Subcutaneous abdominal adipose tissue (tissue), 5 donors: ENCODE measurements around the gene CD86.

Source experiments
- H3K27ac ChIP-seq: one replicate; pipeline ENCODE4 v1.7.0; 2013; ENCODE audit warnings: low read depth, mild to moderate bottlenecking, inconsistent platforms, low read length, moderate library complexity
- H3K27me3 ChIP-seq, 5 donors: one replicate each; pipeline ENCODE4 v1.7.0; 2013; ENCODE audit warnings: low read length in 5 of 5, inconsistent platforms in 1 of 5; ENCODE audit not compliant: control insufficient read depth in 5 of 5, insufficient read depth in 4 of 5
- H3K36me3 ChIP-seq, 5 donors: one replicate each; pipeline ENCODE4 v1.7.0; 2013; ENCODE audit warnings: low read length in 5 of 5; ENCODE audit not compliant: control insufficient read depth in 5 of 5, insufficient read depth in 5 of 5
- H3K4me1 ChIP-seq, 5 donors: one replicate each; pipeline ENCODE4 v1.7.0; 2013; ENCODE audit warnings: low read length in 5 of 5, mild to moderate bottlenecking in 3 of 5, moderate library complexity in 1 of 5; ENCODE audit not compliant: control insufficient read depth in 5 of 5, insufficient read depth in 5 of 5
- H3K4me3 ChIP-seq, 5 donors: one replicate each; pipeline ENCODE4 v1.7.0; 2013; ENCODE audit warnings: low read length in 5 of 5, low read depth in 1 of 5
- H3K9ac ChIP-seq, 5 donors: one replicate each; pipeline ENCODE4 v1.7.0; 2013; ENCODE audit warnings: low read length in 5 of 5, mild to moderate bottlenecking in 4 of 5, moderate library complexity in 3 of 5
- H3K9me3 ChIP-seq, 5 donors: one replicate each; pipeline ENCODE4 v1.7.0; 2013; ENCODE audit warnings: low read length in 5 of 5; ENCODE audit not compliant: control insufficient read depth in 5 of 5
- donor health status: healthy.
- donor health status: healthy.
- donor health status: healthy.
- donor health status: healthy.
- donor health status: healthy.

Gene CD86

DNA sequence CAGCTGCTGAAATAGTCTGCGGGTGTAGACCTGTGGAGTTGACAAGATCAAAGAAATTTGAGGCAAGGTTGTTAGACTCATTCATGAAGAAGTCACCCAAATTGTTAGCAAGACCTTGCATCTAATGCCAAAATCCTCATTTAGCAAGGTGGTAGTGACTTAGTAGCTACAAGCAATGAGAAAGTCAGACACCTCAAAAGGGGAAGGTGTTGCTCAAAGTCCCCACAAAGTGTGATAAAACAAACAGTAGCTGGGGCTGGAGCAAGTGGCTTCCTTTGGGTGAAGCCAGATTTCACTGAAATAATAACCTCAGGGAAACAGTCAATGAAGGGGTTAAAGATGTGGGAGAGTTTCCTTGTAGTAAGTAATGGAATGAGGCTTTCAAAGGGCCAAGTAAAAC is 44.9 kb downstream of the CD86 start:
- H3K9ac ChIP-seq: no peak overlapping the region
- no peak overlapping the region for H3K27ac ChIP-seq
- H3K4me1 ChIP-seq: no peaks in the 10 kb centered on the region
- no peak overlapping the region for H3K4me3 ChIP-seq
- no peaks in the 10 kb centered on the region for H3K9me3 ChIP-seq
- H3K36me3 ChIP-seq: no peaks in the 10 kb centered on the region
- no peaks in the 10 kb centered on the region for H3K27me3 ChIP-seq

DNA sequence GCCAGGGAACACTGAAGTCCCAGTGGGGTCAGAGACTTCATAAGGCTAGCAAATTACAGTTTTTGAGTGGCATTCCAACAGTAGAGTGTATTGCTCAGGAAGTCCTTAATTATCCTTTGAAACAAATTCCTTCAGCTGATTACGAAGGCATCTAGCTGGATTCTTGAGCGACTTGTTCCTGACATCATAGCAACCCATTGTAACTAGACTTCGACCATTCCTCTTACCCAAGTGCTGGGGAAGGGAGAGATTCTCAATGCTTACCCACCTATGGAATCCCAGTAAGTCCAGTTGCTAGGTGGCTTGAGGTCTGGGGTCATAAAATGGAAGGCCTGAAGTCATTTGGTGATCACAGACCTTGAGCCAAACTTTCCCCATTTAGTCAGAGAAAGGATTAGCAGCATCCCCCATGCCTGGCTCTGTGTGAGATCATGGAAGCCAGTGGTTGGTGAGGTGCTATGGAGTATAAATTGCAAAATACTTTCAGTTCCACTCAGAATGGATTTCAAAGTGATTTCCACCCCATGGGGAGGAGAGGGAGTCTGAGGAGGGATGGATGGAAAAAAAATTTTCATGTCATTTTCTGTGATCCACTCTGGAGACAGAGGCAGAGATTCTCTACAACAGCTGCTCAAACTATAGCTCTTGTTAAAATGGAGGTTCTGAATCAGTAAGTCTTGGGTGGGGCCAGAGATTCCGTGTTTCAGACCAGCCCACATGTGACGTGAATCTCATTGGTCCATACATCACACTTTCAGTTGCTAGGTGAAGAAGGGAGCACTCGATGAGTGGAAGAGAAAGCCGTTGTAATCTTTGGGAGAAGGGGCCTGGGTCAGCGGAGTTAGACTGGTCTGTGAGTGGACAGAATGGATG is 45.7 kb downstream of the CD86 start:
- Histone ChIP-seq H3K9me3 (no peaks in the 10 kb centered on the region), H3K27ac (no peak overlapping the region), H3K27me3 (no peaks in the 10 kb centered on the region), H3K9ac (no peak overlapping the region), H3K4me1 (peaks cover 0 to 6% (median 0%) of the 10 kb centered on the region in 5 donors), H3K4me3 (no peak overlapping the region), H3K36me3 (no peaks in the 10 kb centered on the region)

DNA sequence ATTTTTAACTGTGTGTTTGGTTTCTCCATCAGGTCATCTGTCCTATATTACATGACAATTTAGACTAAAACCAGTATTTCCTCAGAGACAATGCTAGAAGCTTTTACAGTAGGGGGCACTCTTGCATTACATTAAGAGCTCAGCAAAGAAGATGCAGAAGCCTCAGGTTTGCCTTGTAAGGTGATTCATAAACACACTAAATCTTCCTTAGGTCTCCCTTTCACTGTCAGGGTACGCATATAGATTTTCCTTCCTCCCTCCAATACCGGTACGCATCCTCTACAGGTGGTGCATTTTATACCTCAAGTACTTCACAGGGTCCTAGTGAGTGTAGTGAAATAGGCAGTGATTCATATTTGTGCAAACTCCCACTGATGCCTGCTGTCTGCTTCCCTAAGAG is 46.5 kb downstream of the CD86 start:
- Histone ChIP-seq H3K27ac (no peak overlapping the region), H3K4me1 (peaks cover 0 to 6% (median 0%) of the 10 kb centered on the region in 5 donors), H3K9ac (no peak overlapping the region)

DNA sequence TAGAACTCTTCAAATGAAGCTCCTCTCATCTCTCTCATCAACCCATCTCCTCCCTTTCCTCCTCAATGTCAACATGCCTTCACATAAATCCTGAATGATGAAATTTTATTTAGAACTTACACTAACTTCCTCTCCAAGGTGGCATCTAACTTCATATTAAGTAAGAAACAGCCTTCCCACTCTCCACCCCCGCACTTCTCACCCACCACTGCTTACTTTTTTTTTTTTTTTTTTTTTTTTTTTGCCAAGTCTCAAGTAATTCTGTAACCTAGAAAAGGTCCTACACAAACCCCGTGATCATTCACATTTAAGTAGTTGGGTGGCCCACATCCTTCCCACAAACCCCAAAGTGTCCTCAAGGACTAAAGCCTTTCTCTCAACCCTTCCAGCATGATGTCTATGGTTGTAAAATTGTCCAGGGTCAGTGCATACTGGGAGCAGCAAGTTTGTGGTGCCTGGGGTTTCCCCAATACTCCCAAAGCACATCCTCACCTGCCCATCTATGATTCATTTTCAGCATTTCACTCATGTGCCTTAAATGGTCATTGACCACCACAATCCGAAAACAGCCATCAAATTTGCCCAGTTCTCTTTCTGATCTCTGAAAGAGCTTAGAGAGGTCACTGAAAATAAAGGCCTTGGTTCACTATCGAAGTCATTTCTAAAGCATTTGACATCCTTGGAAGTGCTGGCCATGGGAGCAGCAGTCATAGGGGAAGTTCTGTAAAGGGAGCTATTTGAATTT is 47.2 kb downstream of the CD86 start:
- H3K4me1 ChIP-seq: peaks cover 0 to 6% (median 0%) of the 10 kb centered on the region in 5 donors
- H3K4me3 ChIP-seq: no peak overlapping the region
- no peaks in the 10 kb centered on the region for H3K27me3 ChIP-seq
- H3K9me3 ChIP-seq: no peaks in the 10 kb centered on the region
- H3K9ac ChIP-seq: no peak overlapping the region
- H3K36me3 ChIP-seq: peaks cover 0 to 4% (median 0%) of the 10 kb centered on the region in 5 donors
- H3K27ac ChIP-seq: no peak overlapping the region

More for the DNA sequence above, 46.5 kb downstream of the CD86 start:
- Histone ChIP-seq H3K27me3 (no peaks in the 10 kb centered on the region), H3K4me3 (no peak overlapping the region), H3K9me3 (no peaks in the 10 kb centered on the region), H3K36me3 (peaks cover 0 to 2% (median 0%) of the 10 kb centered on the region in 5 donors)

DNA sequence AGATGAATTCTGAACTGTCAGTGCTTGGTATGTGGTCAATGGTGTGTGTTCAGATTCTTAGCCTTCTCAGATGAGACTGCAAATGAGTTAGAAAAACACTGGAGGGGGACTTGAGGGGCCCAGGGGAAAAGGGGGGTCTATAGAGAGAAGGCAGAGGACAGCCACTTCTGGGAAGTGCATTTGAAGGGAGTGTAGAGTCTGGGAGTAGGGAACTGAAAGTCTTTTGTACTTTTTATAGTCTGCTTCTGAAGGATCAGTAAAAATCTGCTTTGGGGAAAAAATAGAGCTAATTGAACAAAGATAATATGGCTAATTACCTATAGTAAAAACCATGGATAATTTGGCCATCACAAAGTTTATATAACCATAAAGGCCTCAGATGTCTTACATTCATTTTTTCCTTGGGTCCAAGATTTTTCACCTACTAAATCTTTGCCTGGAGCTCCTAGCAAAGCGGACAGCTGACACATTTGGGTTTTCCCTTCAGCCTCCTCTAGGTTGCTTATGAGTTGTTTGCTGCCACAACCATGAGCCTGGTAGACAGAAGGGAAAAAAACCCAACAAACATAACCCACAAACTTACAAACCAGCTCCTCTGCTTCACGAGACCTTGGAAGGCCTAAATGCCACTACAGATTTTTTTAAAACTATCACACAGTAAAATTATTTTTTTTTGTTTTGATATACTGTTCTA is 48.8 kb downstream of the CD86 start:
- no peak overlapping the region for H3K4me3 ChIP-seq
- no peaks in the 10 kb centered on the region for H3K27me3 ChIP-seq
- H3K36me3 ChIP-seq: peaks cover 0 to 12% (median 0%) of the 10 kb centered on the region in 5 donors
- H3K27ac ChIP-seq: no peak overlapping the region
- peaks cover 0 to 13% (median 4%) of the 10 kb centered on the region in 5 donors for H3K4me1 ChIP-seq
- no peak overlapping the region for H3K9ac ChIP-seq
- H3K9me3 ChIP-seq: no peaks in the 10 kb centered on the region

DNA sequence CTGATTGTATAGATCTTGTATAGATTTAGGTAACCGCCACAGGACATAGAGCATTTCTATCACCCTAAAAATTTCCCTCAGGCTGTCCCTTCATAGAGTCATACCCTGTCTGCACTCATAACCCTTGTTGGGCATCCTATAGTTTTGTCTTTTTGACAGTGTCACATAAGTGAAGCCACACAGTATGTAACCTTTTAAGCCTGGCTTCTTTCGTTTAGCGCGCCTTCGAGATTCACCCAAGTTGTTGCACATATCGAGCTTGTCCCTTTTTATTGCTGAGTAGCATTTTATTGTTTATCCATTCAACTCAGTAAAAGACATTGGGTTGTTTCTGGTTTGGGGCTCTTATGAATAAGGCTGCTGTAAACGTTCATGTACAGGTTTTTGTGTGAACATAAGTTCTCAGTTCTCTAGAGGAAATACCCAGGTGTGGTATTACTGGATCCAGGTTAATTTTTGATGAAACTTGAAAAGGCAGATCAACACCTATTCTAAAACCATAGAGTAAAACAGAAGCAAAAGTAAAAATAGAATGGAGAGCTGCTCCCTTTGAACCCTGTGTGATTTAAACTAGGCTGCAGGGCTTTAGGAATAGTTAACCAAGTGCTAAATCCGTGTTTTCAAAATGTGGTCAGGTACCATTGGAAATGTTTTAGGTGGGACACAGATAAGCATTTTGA is 49.5 kb downstream of the CD86 start:
- peaks cover 0 to 20% (median 9%) of the 10 kb centered on the region in 5 donors for H3K4me1 ChIP-seq
- no peak overlapping the region for H3K9ac ChIP-seq
- H3K27ac ChIP-seq: no peak overlapping the region
- no peak overlapping the region for H3K4me3 ChIP-seq
- no peaks in the 10 kb centered on the region for H3K9me3 ChIP-seq
- no peaks in the 10 kb centered on the region for H3K27me3 ChIP-seq
- peaks cover 0 to 12% (median 0%) of the 10 kb centered on the region in 5 donors for H3K36me3 ChIP-seq

DNA sequence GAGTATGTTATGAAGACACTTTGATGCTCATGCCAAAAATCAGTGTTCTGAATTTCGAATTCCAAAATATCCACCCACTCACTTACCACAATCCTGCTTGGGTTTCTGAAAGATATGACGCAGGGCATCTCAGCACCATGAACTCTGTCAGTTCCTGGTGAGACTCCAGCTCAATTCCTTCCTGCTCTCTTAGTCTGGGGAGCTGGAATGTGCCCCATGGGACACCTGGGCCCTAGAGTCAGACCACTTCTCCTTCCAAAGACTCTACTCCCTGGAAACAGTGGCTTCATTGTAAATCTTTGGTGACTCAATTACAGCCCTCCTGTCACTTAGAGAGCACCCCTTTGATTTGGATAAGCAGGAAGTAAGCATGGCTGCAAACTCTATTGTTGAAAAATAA is 50.5 kb downstream of the CD86 start:
- H3K27ac ChIP-seq: no peak overlapping the region
- no peaks in the 10 kb centered on the region for H3K9me3 ChIP-seq
- no peak overlapping the region for H3K9ac ChIP-seq
- H3K4me1 ChIP-seq: peaks cover 0 to 21% (median 9%) of the 10 kb centered on the region in 5 donors
- no peaks in the 10 kb centered on the region for H3K27me3 ChIP-seq
- H3K4me3 ChIP-seq: no peak overlapping the region
- H3K36me3 ChIP-seq: peaks cover 0 to 12% (median 0%) of the 10 kb centered on the region in 5 donors

DNA sequence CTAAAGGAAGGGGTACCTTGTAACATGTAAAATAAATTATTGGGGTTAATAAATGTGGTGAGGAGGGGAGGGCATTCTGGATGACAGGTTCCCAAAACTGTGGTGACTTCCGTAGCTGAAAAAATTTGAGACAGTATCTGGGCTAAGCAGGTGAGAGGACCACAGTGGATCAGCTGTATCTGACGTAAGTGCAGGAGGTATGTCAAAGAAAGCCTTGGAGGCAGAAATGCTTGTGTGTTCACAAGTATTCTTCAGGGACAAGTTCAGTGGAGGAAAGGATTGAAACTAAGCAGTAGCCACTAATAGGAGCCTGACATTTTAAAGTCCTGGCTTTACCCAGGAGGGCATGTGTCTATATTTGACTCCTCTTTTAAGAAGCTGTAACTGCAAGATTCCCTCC is 52.0 kb downstream of the CD86 start:
- no peaks in the 10 kb centered on the region for H3K27me3 ChIP-seq
- H3K9ac ChIP-seq: no peak overlapping the region
- H3K36me3 ChIP-seq: peaks cover 0 to 12% (median 0%) of the 10 kb centered on the region in 5 donors
- peaks cover 0 to 21% (median 9%) of the 10 kb centered on the region in 5 donors for H3K4me1 ChIP-seq
- no peak overlapping the region for H3K27ac ChIP-seq
- no peak overlapping the region for H3K4me3 ChIP-seq
- H3K9me3 ChIP-seq: peaks cover 0 to 2% (median 0%) of the 10 kb centered on the region in 5 donors

DNA sequence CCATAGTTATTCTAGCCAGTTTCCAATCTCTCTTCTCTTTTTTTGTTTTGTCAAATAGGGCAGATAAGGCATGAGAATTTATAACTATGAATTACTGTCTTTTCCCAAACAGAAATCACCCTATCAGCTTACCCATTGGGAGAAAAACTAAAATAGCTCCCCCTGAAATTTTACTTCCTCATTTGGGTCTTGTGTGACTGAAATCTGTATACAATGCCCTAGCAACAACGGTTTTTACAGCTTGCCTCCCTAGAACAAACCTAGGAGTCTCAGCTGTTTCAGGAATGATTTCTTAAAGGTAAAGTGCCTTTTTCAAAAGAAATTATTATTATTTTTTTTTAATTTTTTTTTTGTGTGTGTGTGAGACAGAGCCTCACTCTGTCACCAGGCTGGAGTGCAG is 56.8 kb downstream of the CD86 start:
- peaks cover 0 to 9% (median 0%) of the 10 kb centered on the region in 5 donors for H3K36me3 ChIP-seq
- no peak overlapping the region for H3K4me3 ChIP-seq
- H3K27me3 ChIP-seq: no peaks in the 10 kb centered on the region
- H3K9me3 ChIP-seq: peaks cover 0 to 2% (median 0%) of the 10 kb centered on the region in 5 donors
- peaks cover 0 to 16% (median 9%) of the 10 kb centered on the region in 5 donors for H3K4me1 ChIP-seq
- no peak overlapping the region for H3K9ac ChIP-seq
- H3K27ac ChIP-seq: no peak overlapping the region
